ENCODE data around the gene YWHAE.

- TF ChIP-seq CTCF (IDR thresholded peaks at IDR 0.05; ENCODE audit: poor library complexity) (no peak), EZH2phosphoT487 (IDR thresholded peaks at IDR 0.05; ENCODE audit: low read depth, severe bottlenecking, unreplicated experiment) (no peak)
Measured at GRCh38 chr17:1304962-1305563, 95.0 kb downstream of the YWHAE start.
